Measurements from ENCODE around the gene KLK1. TPM values are rescaled to one million over a fixed set of nuclear protein-coding genes. Genes with fewer than 3 reads are reported as not detected.

KLK1 gene
- total and polyA plus RNA-seq, 2 of the 13 experiments (the other 11 are each of a cell fraction or from before 2014, with no cell fraction given) = not detected

- no peak for TF ChIP-seq THRA (CRISPR knock-in tag; IDR thresholded peaks at IDR 0.05; ENCODE audit: borderline replicate concordance)
These were observed 30.0 kb downstream of the KLK1 start (continued) for GRCh38 chr19:50793558-50794065.

DNA sequence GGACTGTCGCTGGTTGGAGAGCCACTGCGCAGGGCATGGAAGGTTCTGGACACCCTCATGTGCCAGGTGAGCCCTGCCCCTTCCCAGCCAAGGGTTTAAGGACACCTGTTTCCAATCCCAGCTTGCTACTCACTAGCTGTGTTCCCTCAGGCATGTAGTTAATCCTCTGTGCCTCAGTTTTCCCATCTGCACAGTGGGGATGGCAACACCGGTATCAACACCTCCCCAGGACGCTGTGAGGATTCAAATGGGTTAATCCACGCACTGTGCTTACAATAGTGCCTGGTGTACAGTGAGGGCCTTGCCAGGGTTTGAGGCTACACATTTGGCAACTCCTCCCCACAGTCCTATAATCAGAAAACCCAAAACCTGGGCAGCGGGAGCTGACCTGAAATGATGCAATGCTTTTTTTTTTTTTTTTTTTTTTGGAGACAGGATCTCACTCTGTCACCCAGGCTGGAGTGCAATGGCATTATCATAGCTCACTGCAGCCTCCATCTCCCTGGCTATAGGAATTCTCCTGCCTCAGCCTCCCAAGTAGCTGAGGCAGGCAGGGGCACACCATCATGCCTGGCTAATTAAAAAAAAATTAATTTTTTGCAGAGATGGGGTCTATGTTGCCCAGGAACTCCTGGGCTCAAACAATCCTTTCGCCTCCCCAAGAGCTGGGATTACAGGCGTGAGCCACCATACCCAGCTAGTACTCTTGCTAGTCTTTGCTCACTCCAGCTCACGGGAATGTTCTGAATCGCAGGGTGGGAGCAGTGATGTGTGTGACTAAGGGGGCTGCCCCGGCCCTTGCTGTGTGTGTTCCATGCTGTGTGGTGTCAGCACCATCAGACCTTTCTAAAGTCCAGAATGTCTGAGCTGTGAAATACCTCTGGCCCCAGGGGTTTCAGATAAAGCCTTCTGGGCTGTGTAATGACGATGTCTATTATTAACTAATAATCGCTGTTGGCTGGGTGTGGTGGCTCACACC, 31.0 kb downstream of the KLK1 start:
- Histone ChIP-seq H4K20me1 (ENCODE audit: insufficient read depth, low read length) (peaks cover 17% of the 10 kb centered on the region), H3K4me2 (ENCODE audit: low read depth, low read length) (no peak overlapping the region), H3K9ac (ENCODE audit: insufficient read depth, low read depth, low read length) (no peak overlapping the region), H3K9me3 (ENCODE audit: low read length) (no peaks in the 10 kb centered on the region), H3K27me3 (ENCODE audit: control insufficient read depth in 1 of 2, insufficient read depth in 2 of 2, low read length in 2 of 2) (no peaks in the 10 kb centered on the region; a peak in 1 of 5 replicates), H3K27ac (ENCODE audit: extremely low read length, insufficient read depth, low read length) (no peak overlapping the region), H3K36me3 (replicated peaks in 1 of 2; ENCODE audit: control insufficient read depth in 1 of 2, insufficient read depth in 2 of 2, low read length in 2 of 2) (peaks cover 0 to 2% of the 10 kb centered on the region in 2 experiments; a peak in 3 of 5 replicates), H2AFZ (ENCODE audit: low read length) (no peak overlapping the region), H3K79me2 (ENCODE audit: insufficient read depth, low read length) (no peaks in the 10 kb centered on the region), H3K4me3 (replicated peaks in 1 of 3; ENCODE audit: insufficient read depth in 1 of 3, low read depth in 2 of 3, low read length in 3 of 3) (no peak overlapping the region), H3K4me1 (ENCODE audit: insufficient read depth, low read length) (peaks cover 24% of the 10 kb centered on the region)
- FAIRE-seq (no peak), DNase-seq (ENCODE audit: low spot score) (no peak), ATAC-seq (peak; percentile 0; the same call in 1 of the 3 replicates)
- BruUV-seq (replicated peaks) = no TSS peak
- 76% methylated on average over 6 of the region's 13 CpGs for WGBS (ENCODE audit: low lambda C conversion rate)
- ChIA-PET POLR2A (interaction anchor here (0.7 to 1.6 kb wide), 3 partner anchors 11 to 12 kb away, joined by 4 to 7 read pairs (median 4); no protein-coding TSS in a partner anchor), CTCF (ENCODE audit: low intra/inter-chr PET ratio, low total read pairs) (no interaction called here)
- TF ChIP-seq POLR2AphosphoS2 (IDR thresholded peaks at IDR 0.05; ENCODE audit: low read depth, low read length) = peak; percentile 76; the same call in 1 of the 2 replicates
- no peak for TF ChIP-seq TEAD2 (CRISPR knock-in tag; IDR thresholded peaks at IDR 0.05)
- TF ChIP-seq ZMYM3 (CRISPR knock-in tag; IDR thresholded peaks at IDR 0.05) = 0 out of 2 replicates have a peak, but pooled peaks have one; percentile 16
- TF ChIP-seq NR3C1 (CRISPR knock-in tag; IDR thresholded peaks at IDR 0.05) = no peak
- no peak for TF ChIP-seq ISX (CRISPR knock-in tag; conservative IDR thresholded peaks at IDR 0.05)
- TF ChIP-seq MYC (CRISPR knock-in tag; IDR thresholded peaks at IDR 0.05; ENCODE audit: borderline replicate concordance) = no peak
- peak; percentile 90 for TF ChIP-seq ZNF629 (CRISPR knock-in tag; conservative IDR thresholded peaks at IDR 0.05)
- no peak for TF ChIP-seq ZNF850 (CRISPR knock-in tag; conservative IDR thresholded peaks at IDR 0.05)
- TF ChIP-seq POLR2A (IDR thresholded peaks at IDR 0.05; ENCODE audit: insufficient read depth in 1 of 2, low read depth in 2 of 2, low read length in 2 of 2) = peak; percentile 16 to 33; a peak in 1 of 4 replicates
- TF ChIP-seq HNRNPLL (IDR thresholded peaks at IDR 0.05; ENCODE audit: low read depth, low read length, poor library complexity, severe bottlenecking) = no peak
- no peak for TF ChIP-seq ZNF749 (CRISPR knock-in tag; IDR thresholded peaks at IDR 0.05; ENCODE audit: borderline replicate concordance)
- TF ChIP-seq TBL1XR1 (IDR thresholded peaks at IDR 0.05; ENCODE audit: borderline replicate concordance, low read length, partially characterized antibody) = no peak
- intact Hi-C loops (cut with micrococcal nuclease; ENCODE audit: unreplicated experiment) (no loop called here), in situ Hi-C loops (cut with HindIII; ENCODE audit: extremely low pct_ligation_motif_present, low pct_unique_long_range_greater_than_20kb) (loop anchor here (25.0 kb wide), 1 partner anchor 430 kb away; the partner anchor contains the start of gene NAPSA)

Measured in HepG2 (cell line).